DOHH2 (cell line): Measurements from ENCODE around the gene RGS9.

ENCODE experiments used
- H3F3A ChIP-seq: fragments of 200-600 bp; sonication (generic), shearing (Covaris generic); 2 replicates; pipeline ENCODE4 v1.6.0; 2016; ENCODE audit warnings: antibody characterized with exemption, mild to moderate bottlenecking; ENCODE audit not compliant: control insufficient read depth, insufficient read depth
- H3K27ac ChIP-seq: fragments of 200-600 bp; sonication (generic); 2 replicates; pipeline ENCODE4 v1.5.1; 2014; ENCODE audit warnings: low read depth, mild to moderate bottlenecking, low read length, moderate library complexity
- H3K27me3 ChIP-seq: fragments of 200-600 bp; sonication (generic); 2 replicates; pipeline ENCODE4 v1.6.1; 2014; ENCODE audit warnings: mild to moderate bottlenecking, low read length, mixed read lengths; ENCODE audit not compliant: control insufficient read depth
- H3K36me3 ChIP-seq: fragments of 200-600 bp; sonication (generic); 2 replicates; pipeline ENCODE4 v1.6.1; 2014; ENCODE audit warnings: mild to moderate bottlenecking, low read length, moderate library complexity, mixed read lengths; ENCODE audit not compliant: control insufficient read depth
- H3K4me1 ChIP-seq: fragments of 200-600 bp; sonication (generic); 2 replicates; pipeline ENCODE4 v1.6.1; 2014; ENCODE audit warnings: mild to moderate bottlenecking, low read length, mixed read lengths; ENCODE audit not compliant: control insufficient read depth
- H3K4me2 ChIP-seq: fragments of 200-600 bp; sonication (generic); 2 replicates; pipeline ENCODE4 v1.6.0; 2014; ENCODE audit warnings: mild to moderate bottlenecking, low read length, moderate library complexity
- H3K4me3 ChIP-seq: fragments of 200-600 bp; sonication (generic); 2 replicates; pipeline ENCODE4 v1.5.1; 2014; ENCODE audit warnings: mild to moderate bottlenecking, low read length, mixed read lengths
- H3K79me2 ChIP-seq: fragments of 200-600 bp; sonication (generic); 2 replicates; pipeline ENCODE4 v1.6.1; 2014; ENCODE audit warnings: mild to moderate bottlenecking, low read length, mixed read lengths; ENCODE audit not compliant: control insufficient read depth
- H3K9me2 ChIP-seq: fragments of 200-600 bp; sonication (generic); replicated peaks from 2 replicates; pipeline ENCODE4 v1.6.1; 2014; ENCODE audit warnings: mild to moderate bottlenecking, low read length, mixed read lengths; ENCODE audit not compliant: control insufficient read depth
- H3K9me3 ChIP-seq: fragments of 200-600 bp; sonication (generic); 2 replicates; pipeline ENCODE4 v1.6.1; 2014; ENCODE audit warnings: antibody characterized with exemption, low read length, mixed read lengths; ENCODE audit not compliant: control insufficient read depth, insufficient read depth
- H4K20me1 ChIP-seq: fragments of 200-600 bp; sonication (generic); 2 replicates; pipeline ENCODE4 v1.6.0; 2014; ENCODE audit warnings: low read depth, mild to moderate bottlenecking, antibody characterized with exemption, low read length, moderate library complexity; ENCODE audit not compliant: control insufficient read depth, insufficient read depth
- EZH2phosphoT487 ChIP-seq: fragments of 200-600 bp; sonication (generic); IDR thresholded peaks from 2 replicates; pipeline ENCODE4 v1.6.1; 2017; ENCODE audit warnings: borderline replicate concordance, mild to moderate bottlenecking, antibody characterized with exemption, low read length, moderate library complexity, mixed read lengths
- TF ChIP-seq, protein P1 (sequence below): fragments of 200-600 bp; sonication (generic); IDR thresholded peaks from one replicate; pipeline ENCODE4 v1.5.1; 2014; ENCODE audit warnings: antibody characterized with exemption, mild to moderate bottlenecking, low read depth, low read length; ENCODE audit not compliant: poor library complexity, severe bottlenecking

RGS9 gene

DNA sequence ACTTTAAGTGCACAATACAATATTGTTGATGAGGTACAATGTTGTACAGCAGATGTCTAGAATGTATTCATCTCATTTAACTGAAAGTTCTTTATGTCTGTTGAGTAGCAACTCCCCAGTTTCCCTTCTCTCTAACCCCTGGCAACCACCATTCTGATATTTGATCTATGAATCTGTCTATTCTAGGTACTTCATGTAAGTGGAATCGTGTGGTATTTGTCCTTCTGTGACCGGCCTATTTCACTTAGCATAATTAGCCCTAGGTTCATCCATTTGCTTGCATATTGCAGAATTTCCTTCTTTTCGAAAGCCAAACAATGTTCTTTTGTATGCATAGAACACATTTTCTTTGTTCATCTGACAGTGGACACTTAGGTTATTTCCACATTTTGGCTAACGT, 10.8 kb downstream of the RGS9 start:
- Histone ChIP-seq H3K36me3 (no peaks in the 10 kb centered on the region), H3K9me2 (no peaks in the 10 kb centered on the region), H3K27me3 (no peaks in the 10 kb centered on the region), H3K4me3 (no peak overlapping the region), H3F3A (0 out of 2 replicates have a peak, but pooled peaks cover 2% of the 10 kb centered on the region), H4K20me1 (no peaks in the 10 kb centered on the region), H3K4me1 (peaks cover 31% of the 10 kb centered on the region), H3K9me3 (no peaks in the 10 kb centered on the region), H3K27ac (no peak overlapping the region), H3K4me2 (no peak overlapping the region), H3K79me2 (peaks cover 90% of the 10 kb centered on the region)
- TF ChIP-seq EZH2phosphoT487, result no peak
- TF ChIP-seq, protein P1, sequence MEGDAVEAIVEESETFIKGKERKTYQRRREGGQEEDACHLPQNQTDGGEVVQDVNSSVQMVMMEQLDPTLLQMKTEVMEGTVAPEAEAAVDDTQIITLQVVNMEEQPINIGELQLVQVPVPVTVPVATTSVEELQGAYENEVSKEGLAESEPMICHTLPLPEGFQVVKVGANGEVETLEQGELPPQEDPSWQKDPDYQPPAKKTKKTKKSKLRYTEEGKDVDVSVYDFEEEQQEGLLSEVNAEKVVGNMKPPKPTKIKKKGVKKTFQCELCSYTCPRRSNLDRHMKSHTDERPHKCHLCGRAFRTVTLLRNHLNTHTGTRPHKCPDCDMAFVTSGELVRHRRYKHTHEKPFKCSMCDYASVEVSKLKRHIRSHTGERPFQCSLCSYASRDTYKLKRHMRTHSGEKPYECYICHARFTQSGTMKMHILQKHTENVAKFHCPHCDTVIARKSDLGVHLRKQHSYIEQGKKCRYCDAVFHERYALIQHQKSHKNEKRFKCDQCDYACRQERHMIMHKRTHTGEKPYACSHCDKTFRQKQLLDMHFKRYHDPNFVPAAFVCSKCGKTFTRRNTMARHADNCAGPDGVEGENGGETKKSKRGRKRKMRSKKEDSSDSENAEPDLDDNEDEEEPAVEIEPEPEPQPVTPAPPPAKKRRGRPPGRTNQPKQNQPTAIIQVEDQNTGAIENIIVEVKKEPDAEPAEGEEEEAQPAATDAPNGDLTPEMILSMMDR, result no peak

DNA sequence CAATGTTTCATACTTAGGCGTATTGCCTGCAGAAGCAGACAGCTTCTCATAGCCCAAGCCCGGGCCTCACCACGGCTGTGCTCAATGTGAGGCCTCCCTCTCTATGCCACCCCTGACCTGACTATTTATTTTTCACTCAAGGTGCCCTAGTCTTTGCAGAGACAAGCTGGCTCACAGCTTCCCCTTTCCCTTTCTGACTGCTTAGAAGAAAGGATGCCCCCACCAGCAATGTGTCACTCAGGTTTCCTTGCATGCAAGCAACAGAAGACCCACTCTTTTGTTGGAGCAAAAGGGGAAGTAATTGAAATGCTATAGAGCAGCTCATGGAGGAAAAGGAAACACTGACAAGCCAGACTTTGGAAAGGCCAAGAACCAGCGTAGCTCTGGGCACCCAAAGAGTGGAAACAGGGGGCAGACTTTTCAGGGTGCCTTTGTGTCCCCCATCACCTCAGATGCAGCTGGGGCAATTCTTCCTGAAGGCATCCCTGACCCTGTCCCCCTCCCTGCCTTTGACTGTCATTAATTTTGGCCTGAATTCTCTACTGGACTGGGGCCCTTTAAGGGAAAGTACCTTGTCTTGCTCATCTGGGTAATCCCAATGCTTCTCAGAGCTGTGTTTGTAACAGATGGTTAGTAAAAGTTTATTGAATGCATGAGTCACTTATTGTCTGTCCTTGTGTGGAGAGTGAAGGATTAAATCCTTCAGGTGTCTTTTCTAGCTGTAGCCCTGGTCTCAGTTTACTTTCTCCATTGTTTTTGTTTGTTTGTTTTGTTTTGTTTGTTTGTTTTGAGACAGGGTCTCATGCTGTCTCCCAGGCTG, 17.8 kb downstream of the RGS9 start:
- Histone ChIP-seq H3K79me2 (peaks cover 34% of the 10 kb centered on the region), H3K4me3 (peak overlapping the region; percentile 70), H3K4me2 (peak overlapping the region; percentile 94), H3K9me2 (no peaks in the 10 kb centered on the region), H3K27me3 (no peaks in the 10 kb centered on the region), H4K20me1 (no peaks in the 10 kb centered on the region), H3K4me1 (peaks cover 46% of the 10 kb centered on the region), H3K27ac (peak overlapping the region; percentile 96), H3K36me3 (peaks cover 47% of the 10 kb centered on the region), H3F3A (peaks cover 12% of the 10 kb centered on the region), H3K9me3 (no peaks in the 10 kb centered on the region)
- no peak for TF ChIP-seq EZH2phosphoT487

- H3K4me1 ChIP-seq, result peaks cover 45% of the 10 kb centered on the region
- H3K27ac ChIP-seq, result peak overlapping the region; percentile 96
- TF ChIP-seq EZH2phosphoT487, result no peak
- TF ChIP-seq, protein P1, result no peak
These were observed 18.5 kb downstream of the RGS9 start for GRCh38 chr17:65155622-65156021.

GRCh38 chr17:65156185-65156834, 19.1 kb downstream of the RGS9 start:
- TF ChIP-seq, protein P1, result no peak
- no peak for TF ChIP-seq EZH2phosphoT487
- H3F3A ChIP-seq, result peaks cover 12% of the 10 kb centered on the region
- H3K4me2 ChIP-seq, result no peak overlapping the region
- H3K9me2 ChIP-seq, result no peaks in the 10 kb centered on the region
- peaks cover 45% of the 10 kb centered on the region for H3K4me1 ChIP-seq
- H3K27ac ChIP-seq, result peak overlapping the region; percentile 96; the same call in 1 of the 2 replicates
- no peaks in the 10 kb centered on the region for H4K20me1 ChIP-seq
- no peaks in the 10 kb centered on the region for H3K9me3 ChIP-seq
- H3K79me2 ChIP-seq, result peaks cover 23% of the 10 kb centered on the region
- H3K27me3 ChIP-seq, result no peaks in the 10 kb centered on the region
- H3K4me3 ChIP-seq, result no peak overlapping the region
- H3K36me3 ChIP-seq, result peaks cover 58% of the 10 kb centered on the region

More at GRCh38 chr17:65155622-65156021, 18.5 kb downstream of the RGS9 start:
- peaks cover 29% of the 10 kb centered on the region for H3K79me2 ChIP-seq
- H3F3A ChIP-seq, result peaks cover 12% of the 10 kb centered on the region
- no peaks in the 10 kb centered on the region for H3K9me3 ChIP-seq
- H3K9me2 ChIP-seq, result no peaks in the 10 kb centered on the region
- peak overlapping the region; percentile 94 for H3K4me2 ChIP-seq
- H3K27me3 ChIP-seq, result no peaks in the 10 kb centered on the region
- no peaks in the 10 kb centered on the region for H4K20me1 ChIP-seq
- peaks cover 53% of the 10 kb centered on the region for H3K36me3 ChIP-seq
- peak overlapping the region; percentile 70 for H3K4me3 ChIP-seq
